ENCODE data around the gene MDK.
"Not testable (repeated sequence)": the region's sequence is repeated elsewhere in the genome, so short reads cannot be mapped to it uniquely, and the experiment has no call there.

Gene MDK

DNA sequence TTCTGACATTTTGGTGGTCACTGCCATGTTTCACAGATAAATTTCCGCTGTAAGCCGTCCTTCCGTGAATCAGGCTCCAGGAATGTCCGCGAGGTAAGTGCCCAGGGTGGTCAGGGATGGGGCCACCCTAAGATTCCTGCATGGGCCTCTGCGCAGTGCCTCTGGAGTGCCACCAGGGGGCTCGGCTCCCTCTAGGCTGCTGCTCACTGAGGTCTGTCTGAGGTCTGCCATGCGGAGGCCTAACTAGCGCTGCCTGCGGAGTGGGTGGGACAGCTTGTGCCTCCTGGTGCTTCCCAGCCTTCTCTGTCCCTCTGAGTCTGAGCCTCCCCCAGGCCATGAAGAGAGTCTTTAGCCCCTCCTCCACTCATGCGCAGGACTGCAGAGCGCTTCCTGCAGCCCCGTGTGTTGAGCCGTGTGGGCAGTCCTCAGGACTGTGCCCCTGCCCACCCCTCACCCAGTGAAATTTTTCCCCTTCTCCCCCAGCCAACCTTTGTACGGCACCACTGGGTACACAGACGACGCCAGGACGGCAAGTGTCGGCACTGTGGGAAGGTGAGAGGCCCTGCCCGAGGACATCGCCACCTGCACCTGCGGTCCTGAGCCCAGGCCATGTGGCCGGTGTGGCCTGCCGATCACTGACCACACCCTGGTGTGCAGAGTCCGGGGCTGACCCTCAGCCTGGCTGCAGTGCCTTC lies 11.9 kb upstream of the MDK start:
- DNase-seq, result no peak

DNA sequence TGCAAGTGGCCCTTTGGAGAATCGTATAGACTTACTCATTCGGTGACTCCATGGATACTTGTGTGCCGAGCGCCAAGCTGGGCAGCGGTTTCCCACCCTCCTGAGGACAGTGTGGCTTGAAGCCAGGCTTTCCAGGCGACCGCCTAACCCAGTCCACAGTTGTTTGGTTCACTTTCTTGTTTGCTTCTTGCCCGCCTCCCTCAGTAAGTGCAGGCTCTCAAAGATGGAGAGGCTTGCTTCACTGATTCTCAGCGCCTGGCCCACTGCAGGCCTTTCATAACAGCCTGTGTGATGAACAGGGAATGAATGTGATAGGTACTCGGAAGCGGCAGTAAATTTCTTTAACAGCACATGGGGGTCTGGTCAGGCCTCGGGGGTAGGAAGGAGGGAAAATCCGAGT lies 11.2 kb upstream of the MDK start:
- DNase-seq, result no peak

DNA sequence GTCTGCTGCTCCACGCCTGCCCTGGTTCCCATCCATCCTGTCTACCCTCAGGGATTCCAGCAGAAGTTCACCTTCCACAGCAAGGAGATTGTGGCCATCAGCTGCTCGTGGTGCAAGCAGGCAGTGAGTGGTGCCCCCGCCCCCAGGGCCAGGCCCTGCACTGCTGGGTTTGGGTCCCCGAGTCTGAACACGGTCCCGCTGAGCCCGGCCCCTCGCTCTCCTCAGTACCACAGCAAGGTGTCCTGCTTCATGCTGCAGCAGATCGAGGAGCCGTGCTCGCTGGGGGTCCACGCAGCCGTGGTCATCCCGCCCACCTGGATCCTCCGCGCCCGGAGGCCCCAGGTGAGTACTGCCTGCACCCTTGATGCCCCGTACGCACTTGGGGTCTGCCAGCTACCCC lies 10.2 kb upstream of the MDK start:
- DNase-seq, result not testable (repeated sequence)

DNA sequence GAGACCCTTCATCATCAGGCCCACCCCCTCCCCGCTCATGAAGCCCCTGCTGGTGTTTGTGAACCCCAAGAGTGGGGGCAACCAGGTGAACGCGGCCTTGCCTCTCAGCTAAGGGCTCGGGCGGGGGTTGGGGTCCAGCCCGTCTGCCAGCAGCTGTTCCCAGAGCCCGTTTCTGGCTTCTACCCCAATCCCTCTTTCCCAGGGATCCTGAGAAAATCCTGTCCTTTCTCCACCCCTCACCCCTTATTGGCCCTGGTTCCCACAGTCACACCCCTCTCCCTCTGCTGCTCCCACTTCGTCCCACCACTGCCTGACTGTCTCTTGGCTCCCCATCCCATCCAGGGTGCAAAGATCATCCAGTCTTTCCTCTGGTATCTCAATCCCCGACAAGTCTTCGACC lies 9.4 kb upstream of the MDK start:
- DNase-seq, result no peak

DNA sequence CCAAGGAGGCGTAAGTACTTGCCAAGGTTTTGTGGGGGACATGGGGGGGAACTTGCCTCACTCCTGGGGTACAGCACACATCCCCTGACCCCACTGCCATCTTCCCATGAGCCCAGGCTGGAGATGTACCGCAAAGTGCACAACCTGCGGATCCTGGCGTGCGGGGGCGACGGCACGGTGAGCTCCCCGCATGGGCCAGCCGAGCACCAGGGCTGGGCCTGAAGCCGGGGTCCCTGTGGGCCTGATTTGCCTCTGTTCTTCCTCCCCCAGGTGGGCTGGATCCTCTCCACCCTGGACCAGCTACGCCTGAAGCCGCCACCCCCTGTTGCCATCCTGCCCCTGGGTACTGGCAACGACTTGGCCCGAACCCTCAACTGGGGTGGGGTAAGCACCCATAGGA lies 9.0 kb upstream of the MDK start:
- DNase-seq, result not testable (repeated sequence)

DNA sequence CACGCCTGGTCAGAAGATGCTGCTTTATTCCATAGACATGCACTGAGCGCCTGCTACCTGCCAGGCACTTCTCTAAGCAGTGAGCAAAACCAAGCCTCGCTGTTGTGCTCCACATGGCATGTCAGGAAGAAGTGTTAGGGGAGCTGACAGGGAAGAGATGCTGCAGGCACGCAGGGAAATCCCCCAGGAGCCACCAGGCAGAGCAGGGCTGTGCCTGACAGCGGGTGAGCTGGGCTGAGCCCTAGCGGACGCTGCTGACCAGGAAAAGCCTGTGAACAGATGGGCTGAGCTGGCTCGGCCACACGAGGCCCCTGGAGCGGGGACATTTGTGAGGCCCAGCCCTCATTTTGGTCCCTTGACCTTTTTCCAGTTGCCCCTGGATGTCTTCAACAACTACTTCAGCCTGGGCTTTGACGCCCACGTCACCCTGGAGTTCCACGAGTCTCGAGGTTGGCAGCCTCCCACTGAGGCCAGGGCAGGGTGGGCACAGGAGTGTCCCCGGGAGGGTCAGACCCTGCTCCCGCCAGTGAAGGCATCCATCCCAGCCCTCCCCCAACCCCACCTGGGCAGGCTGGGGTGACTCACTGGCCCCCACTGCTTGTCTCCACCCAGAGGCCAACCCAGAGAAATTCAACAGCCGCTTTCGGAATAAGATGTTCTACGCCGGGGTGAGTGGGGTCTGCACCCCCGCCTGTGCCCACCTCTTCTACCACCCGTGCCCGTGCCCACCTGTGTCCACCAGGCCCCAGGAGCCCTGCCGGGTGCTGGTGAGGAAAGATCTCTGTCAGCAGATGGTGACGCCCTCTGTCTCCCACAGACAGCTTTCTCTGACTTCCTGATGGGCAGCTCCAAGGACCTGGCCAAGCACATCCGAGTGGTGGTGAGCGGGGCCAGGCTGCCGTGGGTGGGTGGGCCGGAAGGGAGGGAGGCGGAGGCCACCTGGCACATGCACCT lies 7.4 kb upstream of the MDK start:
- DNase-seq, result no peak

DNA sequence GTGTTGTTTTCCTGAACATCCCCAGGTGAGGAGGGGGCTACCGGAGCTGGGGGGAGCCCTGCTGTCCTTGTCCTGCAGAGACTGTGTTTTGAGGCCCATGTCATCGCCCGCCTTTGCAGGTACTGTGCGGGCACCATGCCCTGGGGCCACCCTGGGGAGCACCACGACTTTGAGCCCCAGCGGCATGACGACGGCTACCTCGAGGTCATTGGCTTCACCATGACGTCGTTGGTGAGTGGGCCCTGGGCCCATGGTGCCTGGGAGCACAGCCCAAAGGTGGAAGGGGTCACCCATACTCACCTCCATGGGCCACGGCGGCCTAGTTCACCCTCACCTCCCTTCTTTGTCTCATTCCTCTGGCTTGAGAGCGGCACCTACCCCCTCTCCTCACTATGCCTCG lies 6.7 kb upstream of the MDK start:
- DNase-seq, result no peak

DNA sequence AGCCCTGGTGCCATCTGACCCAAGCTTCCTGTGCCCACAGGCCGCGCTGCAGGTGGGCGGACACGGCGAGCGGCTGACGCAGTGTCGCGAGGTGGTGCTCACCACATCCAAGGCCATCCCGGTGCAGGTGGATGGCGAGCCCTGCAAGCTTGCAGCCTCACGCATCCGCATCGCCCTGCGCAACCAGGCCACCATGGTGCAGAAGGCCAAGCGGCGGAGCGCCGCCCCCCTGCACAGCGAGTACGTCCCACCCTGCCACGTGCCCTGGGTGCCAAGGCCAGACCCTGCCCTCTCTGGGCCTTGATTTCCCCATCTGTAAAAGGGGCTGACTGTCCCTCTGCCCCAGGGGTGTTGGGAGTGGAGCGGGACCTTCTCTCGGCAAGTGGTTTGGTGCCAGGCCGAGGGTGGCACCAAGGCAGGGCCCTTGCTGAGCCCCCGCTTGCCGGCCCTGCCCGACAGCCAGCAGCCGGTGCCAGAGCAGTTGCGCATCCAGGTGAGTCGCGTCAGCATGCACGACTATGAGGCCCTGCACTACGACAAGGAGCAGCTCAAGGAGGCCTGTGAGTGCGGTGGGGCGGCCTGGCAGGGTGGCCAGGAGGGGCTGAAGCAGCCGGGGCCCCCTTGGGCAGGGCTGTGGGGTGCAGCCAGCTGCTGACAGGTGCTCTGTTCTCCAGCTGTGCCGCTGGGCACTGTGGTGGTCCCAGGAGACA lies 5.9 kb upstream of the MDK start:
- no peak for DNase-seq

DNA sequence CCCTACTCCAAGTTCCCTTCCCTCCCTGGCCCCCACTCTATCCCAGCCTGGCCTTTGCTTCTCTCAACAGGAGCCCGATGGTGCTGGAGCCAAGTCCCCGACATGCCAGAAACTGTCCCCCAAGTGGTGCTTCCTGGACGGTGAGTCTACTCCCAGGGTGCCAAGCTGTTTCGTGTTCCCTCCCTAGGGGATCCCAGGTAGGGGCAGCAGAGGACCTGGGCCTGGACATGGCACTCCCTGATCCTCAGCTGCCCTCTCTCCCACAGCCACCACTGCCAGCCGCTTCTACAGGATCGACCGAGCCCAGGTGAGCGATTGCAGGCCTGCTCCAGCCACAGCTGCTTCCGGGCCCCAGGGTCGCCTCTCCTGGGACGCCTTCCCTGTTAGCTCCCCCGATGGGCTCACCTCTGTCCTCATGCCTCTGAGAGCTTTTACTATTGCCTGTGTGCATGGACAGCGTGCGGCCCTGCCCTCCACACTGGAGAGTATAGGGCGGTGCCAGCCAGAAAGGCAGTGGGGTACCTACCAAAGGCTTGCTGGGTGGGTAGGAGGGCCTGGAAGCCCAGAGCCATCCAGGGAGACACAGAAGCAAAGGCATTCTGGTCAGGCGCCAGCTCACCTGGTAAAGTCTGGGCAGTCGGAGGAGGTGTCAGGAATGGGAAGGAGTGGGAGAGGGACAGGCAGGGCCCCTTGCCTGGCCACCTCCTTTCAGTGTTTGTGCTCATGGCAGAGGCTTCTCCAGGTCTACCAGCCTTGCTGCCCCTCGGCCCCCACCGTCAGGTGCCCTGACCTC lies 5.0 kb upstream of the MDK start:
- DNase-seq, result no peak

DNA sequence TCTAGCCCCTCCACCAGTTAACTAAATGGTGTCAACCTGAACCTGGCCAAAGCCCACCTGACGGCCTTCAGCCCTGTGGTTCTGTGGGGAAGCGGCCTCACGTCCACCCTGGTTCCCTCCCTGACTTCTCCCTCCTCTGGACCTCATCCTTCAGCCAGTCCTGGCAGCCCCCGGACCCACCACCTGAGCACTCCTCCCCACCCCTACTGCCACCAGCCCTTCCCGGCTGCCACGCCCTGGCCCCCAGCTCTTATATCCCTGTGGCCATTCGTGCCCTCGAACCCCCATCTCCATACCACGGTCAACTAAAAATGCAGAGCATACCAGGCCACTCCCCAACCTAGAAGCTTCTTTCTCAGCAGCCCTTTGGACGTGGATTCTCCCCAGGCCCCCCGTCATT lies 4.2 kb upstream of the MDK start:
- DNase-seq, result no peak

DNA sequence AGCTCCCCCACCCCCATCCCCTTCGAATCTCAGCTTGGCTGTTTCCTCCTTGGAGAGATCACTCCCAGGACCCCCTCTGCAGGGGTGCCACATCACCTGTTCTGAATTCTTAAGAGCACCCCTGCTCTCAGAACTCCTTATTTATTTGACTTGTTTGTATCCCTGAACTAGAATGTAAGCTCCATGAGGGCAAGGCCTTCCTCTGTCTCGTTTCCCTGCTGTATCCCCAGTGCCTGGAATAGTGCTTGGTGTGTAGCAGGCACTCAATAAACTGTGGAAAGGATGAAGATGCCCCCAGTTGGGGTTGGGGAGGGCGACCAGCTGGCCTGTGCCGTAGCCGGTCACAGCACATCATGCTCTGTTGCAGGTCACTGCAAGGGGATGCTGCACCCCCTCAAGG lies 3.6 kb upstream of the MDK start:
- no peak for DNase-seq

DNA sequence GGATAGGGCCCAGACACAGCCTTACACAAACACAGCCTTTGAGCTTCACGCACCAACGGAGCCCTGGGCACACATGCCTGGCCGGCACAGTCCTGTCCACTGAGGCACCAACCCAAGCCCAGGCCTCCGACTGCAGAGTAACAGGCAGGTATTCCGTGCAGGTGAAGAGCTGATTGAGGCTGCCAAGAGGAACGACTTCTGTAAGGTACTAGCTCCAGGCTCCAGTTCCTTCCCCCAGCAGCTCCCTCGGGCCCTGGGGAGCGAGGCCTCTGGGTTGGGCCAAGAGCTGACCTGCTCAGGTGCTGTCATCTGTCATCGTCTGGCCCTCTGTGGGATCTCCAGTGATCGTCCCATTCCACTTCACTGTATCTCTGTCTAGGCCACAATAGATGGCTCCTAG lies 3.2 kb upstream of the MDK start:
- no peak for DNase-seq

DNA sequence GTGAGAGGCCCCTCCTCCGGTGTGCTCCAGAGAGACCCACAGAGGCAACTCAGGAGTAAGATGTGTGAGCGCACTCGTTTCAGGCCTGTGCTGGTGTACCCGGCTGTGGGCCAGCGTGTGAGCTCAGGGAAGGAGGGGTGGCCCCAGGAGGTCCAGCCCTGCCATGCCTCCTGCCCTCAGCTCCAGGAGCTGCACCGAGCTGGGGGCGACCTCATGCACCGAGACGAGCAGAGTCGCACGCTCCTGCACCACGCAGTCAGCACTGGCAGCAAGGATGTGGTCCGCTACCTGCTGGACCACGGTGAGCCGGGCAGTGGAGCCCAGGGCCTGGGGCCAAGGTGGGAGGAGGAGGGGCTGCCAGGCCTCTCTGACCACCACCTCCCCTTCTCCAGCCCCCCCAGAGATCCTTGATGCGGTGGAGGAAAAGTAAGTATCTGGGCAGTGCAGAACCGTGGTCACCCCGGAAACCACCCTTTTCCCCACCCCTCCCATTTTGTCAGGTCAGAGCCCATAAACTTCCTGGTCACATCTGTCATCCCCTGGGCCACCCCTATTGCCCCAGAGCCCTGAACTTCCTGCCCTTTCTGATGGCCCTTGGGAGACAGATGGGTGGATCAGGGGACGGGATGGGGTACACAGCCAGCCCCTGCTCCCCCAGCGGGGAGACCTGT lies 2.5 kb upstream of the MDK start:
- no peak for DNase-seq

DNA sequence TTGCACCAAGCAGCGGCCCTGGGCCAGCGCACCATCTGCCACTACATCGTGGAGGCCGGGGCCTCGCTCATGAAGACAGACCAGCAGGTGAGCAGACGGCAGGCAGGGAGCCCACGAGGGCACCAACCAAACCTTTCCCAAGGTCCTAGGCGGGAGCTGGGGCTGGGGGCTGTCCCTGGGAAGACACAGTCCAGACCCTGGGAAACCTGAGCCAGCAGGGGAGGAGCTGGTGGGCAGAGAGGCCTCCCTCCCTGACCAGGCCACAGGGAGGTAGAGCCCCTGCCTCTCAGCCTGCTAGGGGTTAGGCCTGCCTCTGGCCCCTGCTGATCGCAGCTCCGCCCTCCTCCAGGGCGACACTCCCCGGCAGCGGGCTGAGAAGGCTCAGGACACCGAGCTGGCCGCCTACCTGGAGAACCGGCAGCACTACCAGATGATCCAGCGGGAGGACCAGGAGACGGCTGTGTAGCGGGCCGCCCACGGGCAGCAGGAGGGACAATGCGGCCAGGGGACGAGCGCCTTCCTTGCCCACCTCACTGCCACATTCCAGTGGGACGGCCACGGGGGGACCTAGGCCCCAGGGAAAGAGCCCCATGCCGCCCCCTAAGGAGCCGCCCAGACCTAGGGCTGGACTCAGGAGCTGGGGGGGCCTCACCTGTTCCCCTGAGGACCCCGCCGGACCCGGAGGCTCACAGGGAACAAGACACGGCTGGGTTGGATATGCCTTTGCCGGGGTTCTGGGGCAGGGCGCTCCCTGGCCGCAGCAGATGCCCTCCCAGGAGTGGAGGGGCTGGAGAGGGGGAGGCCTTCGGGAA lies 1.8 kb upstream of the MDK start:
- not testable (repeated sequence) for DNase-seq

DNA sequence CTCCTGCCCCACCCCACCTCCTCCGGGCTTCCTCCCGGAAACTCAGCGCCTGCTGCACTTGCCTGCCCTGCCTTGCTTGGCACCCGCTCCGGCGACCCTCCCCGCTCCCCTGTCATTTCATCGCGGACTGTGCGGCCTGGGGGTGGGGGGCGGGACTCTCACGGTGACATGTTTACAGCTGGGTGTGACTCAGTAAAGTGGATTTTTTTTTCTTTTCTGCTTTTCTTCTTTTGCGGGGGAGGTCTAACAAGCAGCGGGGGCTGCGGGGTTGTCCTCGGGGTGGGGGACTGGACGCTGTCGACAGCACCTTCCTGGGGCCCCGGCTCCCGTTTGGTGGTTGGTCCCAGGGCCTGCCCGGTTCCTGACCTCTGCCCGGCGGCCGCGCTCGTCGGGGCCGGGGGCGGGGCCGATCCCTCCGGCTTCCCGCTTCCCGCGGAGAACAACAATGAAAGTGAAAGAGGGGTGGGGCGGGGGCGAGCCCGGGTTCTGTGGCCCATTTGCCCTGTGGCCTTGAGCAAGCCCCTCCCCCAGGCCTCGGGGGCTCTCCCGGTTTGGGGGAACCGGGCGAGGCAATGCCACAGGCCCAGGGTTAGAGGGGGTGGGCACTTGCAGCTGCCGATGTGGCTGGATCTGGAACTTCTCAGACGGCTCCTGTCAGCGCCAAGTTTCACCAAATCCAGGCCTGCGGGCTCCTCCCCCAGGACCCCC lies 975 bp upstream of the MDK start:
- no peak for DNase-seq

DNA sequence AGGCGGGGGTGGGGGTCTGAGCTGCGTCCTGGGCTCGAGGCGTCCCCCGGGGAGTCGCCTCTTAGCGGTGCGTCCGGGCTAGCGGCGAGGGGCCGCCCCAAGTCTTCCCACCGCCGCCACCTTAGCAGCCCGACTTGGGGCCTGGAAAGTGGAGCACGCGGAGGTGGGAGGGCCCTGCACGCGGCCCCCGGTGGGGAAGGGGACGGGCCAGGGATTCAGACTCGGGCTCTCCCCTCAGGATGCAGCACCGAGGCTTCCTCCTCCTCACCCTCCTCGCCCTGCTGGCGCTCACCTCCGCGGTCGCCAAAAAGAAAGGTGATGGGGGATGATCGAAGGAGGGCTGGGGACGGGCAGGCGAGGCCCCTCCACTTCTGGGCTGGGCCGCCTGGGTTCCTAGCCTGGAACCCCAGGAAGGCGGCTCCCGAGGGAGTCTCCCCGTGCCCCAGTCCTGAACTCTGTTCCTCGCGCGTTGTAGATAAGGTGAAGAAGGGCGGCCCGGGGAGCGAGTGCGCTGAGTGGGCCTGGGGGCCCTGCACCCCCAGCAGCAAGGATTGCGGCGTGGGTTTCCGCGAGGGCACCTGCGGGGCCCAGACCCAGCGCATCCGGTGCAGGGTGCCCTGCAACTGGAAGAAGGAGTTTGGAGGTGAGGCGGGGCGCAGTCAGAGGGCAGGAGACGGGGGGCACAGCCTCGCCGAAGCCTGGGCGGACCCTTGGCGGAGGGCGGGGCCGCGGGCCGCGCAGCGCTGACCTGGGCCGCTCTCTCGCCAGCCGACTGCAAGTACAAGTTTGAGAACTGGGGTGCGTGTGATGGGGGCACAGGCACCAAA lies 563 bp downstream of the MDK start:
- DNase-seq, result no peak

DNA sequence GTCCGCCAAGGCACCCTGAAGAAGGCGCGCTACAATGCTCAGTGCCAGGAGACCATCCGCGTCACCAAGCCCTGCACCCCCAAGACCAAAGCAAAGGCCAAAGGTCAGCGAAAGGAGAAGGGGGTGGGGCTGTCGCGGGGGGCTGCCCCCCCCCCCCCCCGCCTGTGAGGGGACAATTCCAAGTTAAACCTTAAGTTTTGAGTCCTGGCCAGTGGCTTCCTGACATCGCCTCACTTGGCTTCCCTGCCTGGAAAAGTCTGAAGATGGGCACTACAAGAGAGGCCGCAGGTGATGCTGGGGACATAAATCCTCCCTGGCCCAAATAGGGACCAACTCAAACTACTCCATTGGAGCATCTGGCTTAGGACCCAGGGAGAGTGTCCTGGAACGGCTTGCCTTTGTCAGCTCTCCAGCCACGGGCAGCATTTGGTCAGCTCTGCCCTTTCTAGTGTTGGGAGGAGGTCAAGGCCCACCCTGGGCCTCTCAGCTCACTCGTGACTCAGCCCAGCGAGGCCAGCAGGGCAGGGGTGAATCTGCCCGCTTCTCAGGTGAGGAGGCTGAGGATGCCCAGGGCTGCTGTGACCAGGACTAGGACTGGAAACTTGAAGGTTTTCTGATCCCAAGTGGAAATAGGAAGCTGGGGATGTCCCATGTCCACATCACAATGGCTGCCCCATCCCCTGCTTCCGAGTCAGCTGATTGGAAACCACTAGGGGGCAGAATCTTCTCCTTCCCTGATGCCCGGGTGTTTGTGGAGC lies 1.4 kb downstream of the MDK start:
- no peak for DNase-seq

DNA sequence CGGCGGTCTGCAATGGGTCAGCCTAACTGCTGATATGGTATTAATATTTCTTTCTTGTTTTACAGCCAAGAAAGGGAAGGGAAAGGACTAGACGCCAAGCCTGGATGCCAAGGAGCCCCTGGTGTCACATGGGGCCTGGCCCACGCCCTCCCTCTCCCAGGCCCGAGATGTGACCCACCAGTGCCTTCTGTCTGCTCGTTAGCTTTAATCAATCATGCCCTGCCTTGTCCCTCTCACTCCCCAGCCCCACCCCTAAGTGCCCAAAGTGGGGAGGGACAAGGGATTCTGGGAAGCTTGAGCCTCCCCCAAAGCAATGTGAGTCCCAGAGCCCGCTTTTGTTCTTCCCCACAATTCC lies 1.9 kb downstream of the MDK start:
- no peak for DNase-seq

Data from NCI-H510A treated with DMSO at 0.1 percent for 48 hours (cell line).